NOMO-1 treated with dmso at 0.1 percent for 144 hours (cell line): ENCODE results near the gene DAND5.
"Not testable (repeated sequence)": the region's sequence is repeated elsewhere in the genome, so short reads cannot be mapped to it uniquely, and the experiment has no call there.

Source experiments
- DNase-seq: peaks from one replicate; lab custom pipeline; 2025; ENCODE audit not compliant: unreplicated experiment; lab: John Stamatoyannopoulos, UW

Gene DAND5

GRCh38 chr19:12965017-12965811 is 4.2 kb upstream of the DAND5 start:
- peak; percentile 38 for DNase-seq

GRCh38 chr19:12965812-12966135 is 3.6 kb upstream of the DAND5 start:
- DNase-seq = no peak

GRCh38 chr19:12967907-12968306 is 1.5 kb upstream of the DAND5 start:
- DNase-seq = no peak

GRCh38 chr19:12970070-12970820 is 869 bp downstream of the DAND5 start:
- no peak for DNase-seq

- DNase-seq = no peak
These were observed 3.9 kb downstream of the DAND5 start for GRCh38 chr19:12973236-12973635.

- no peak for DNase-seq
These were observed 5.2 kb downstream of the DAND5 start for GRCh38 chr19:12974301-12975220.

GRCh38 chr19:12975221-12975741 is 5.9 kb downstream of the DAND5 start:
- DNase-seq = no peak

GRCh38 chr19:12976109-12976508 is 6.7 kb downstream of the DAND5 start:
- not testable (repeated sequence) for DNase-seq

GRCh38 chr19:12979974-12980373 is 10.6 kb downstream of the DAND5 start:
- DNase-seq = no peak

GRCh38 chr19:12982648-12983047 is 13.3 kb downstream of the DAND5 start:
- DNase-seq = no peak

GRCh38 chr19:12983091-12983490 is 13.7 kb downstream of the DAND5 start:
- DNase-seq = no peak

- peak; percentile 48 for DNase-seq
These were observed 14.3 kb downstream of the DAND5 start for GRCh38 chr19:12983542-12984142.

GRCh38 chr19:12984143-12984627 is 14.8 kb downstream of the DAND5 start:
- DNase-seq = no peak

GRCh38 chr19:12984683-12985048 is 15.3 kb downstream of the DAND5 start:
- no peak for DNase-seq

GRCh38 chr19:12985049-12985776 is 15.8 kb downstream of the DAND5 start:
- DNase-seq = no peak

GRCh38 chr19:12986726-12987125 is 17.4 kb downstream of the DAND5 start:
- no peak for DNase-seq

GRCh38 chr19:12987190-12987589 is 17.8 kb downstream of the DAND5 start:
- DNase-seq = no peak

- DNase-seq = no peak
These were observed 18.4 kb downstream of the DAND5 start for GRCh38 chr19:12987781-12988180.

GRCh38 chr19:12990431-12990830 is 21.1 kb downstream of the DAND5 start:
- DNase-seq = no peak

- no peak for DNase-seq
These were observed 21.5 kb downstream of the DAND5 start for GRCh38 chr19:12990853-12991252.
